ENCODE measurements around the gene CCDC197.

CCDC197 gene

DNA sequence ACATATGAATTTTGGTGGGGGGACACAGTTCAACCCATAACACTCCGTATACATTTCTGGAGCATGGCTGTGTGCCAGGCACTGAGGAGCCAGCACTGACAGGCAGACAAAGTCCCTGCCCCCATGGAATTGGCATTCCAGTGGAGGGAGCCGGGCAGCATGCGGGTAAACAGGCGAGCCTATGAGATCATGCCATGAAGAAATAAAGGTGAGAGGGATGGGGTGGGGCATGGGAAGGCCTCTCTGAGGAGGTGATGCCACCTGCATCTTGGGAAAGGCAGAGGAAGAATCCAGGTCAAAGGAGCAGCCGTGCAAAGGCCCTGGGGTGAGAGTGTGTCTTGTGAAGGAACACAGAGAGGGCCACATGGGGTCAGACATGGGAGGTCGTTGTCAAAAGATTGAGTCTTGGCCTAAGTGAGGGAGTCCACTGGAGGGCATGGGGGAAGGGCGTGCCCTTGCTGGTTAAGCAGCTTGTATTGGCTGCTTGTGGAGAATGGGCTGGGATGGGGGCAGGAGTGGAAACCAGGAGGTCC lies 32.6 kb downstream of the CCDC197 start:
- TF ChIP-seq, protein P1, sequence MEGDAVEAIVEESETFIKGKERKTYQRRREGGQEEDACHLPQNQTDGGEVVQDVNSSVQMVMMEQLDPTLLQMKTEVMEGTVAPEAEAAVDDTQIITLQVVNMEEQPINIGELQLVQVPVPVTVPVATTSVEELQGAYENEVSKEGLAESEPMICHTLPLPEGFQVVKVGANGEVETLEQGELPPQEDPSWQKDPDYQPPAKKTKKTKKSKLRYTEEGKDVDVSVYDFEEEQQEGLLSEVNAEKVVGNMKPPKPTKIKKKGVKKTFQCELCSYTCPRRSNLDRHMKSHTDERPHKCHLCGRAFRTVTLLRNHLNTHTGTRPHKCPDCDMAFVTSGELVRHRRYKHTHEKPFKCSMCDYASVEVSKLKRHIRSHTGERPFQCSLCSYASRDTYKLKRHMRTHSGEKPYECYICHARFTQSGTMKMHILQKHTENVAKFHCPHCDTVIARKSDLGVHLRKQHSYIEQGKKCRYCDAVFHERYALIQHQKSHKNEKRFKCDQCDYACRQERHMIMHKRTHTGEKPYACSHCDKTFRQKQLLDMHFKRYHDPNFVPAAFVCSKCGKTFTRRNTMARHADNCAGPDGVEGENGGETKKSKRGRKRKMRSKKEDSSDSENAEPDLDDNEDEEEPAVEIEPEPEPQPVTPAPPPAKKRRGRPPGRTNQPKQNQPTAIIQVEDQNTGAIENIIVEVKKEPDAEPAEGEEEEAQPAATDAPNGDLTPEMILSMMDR (conservative IDR thresholded peaks at IDR 0.05; ENCODE audit: low read length): no peak
- TF ChIP-seq EZH2phosphoT487 (IDR thresholded peaks at IDR 0.05; ENCODE audit: borderline replicate concordance): no peak
- Histone ChIP-seq H3K9me3 (ENCODE audit: insufficient read depth, low read depth, low read length) (no peaks in the 10 kb centered on the region), H3F3A (ENCODE audit: low read depth) (no peaks in the 10 kb centered on the region), H3K4me1 (ENCODE audit: insufficient read depth, low read length, poor library complexity, severe bottlenecking) (no peaks in the 10 kb centered on the region), H3K27me3 (ENCODE audit: insufficient read depth, low read length, poor library complexity, severe bottlenecking) (no peaks in the 10 kb centered on the region), H3K79me2 (ENCODE audit: insufficient read depth, low read length) (no peaks in the 10 kb centered on the region), H4K20me1 (ENCODE audit: insufficient read depth, low read length, poor library complexity, severe bottlenecking) (no peaks in the 10 kb centered on the region), H3K4me3 (ENCODE audit: low read length, poor library complexity, severe bottlenecking) (no peak overlapping the region), H2AFZ (ENCODE audit: low read length) (no peak overlapping the region), H3K4me2 (ENCODE audit: low read depth, low read length, poor library complexity, severe bottlenecking) (no peak overlapping the region), H3K36me3 (ENCODE audit: insufficient read depth, low read length) (no peaks in the 10 kb centered on the region), H3K9ac (ENCODE audit: low read depth, low read length, poor library complexity, severe bottlenecking) (no peak overlapping the region), H3K9me2 (replicated peaks; ENCODE audit: low read depth, low read length) (no peaks in the 10 kb centered on the region)

GRCh38 chr14:94030571-94030970 lies 33.5 kb downstream of the CCDC197 start:
- TF ChIP-seq, protein P1 (conservative IDR thresholded peaks at IDR 0.05; ENCODE audit: low read length): no peak
- no peak for TF ChIP-seq EZH2phosphoT487 (IDR thresholded peaks at IDR 0.05; ENCODE audit: borderline replicate concordance)
- Histone ChIP-seq H3K4me2 (ENCODE audit: low read depth, low read length, poor library complexity, severe bottlenecking) (no peak overlapping the region), H2AFZ (ENCODE audit: low read length) (no peak overlapping the region), H3K4me1 (ENCODE audit: insufficient read depth, low read length, poor library complexity, severe bottlenecking) (no peaks in the 10 kb centered on the region), H3K4me3 (ENCODE audit: low read length, poor library complexity, severe bottlenecking) (no peak overlapping the region), H3K27me3 (ENCODE audit: insufficient read depth, low read length, poor library complexity, severe bottlenecking) (no peaks in the 10 kb centered on the region), H3K9ac (ENCODE audit: low read depth, low read length, poor library complexity, severe bottlenecking) (no peak overlapping the region), H3K9me3 (ENCODE audit: insufficient read depth, low read depth, low read length) (no peaks in the 10 kb centered on the region), H4K20me1 (ENCODE audit: insufficient read depth, low read length, poor library complexity, severe bottlenecking) (no peaks in the 10 kb centered on the region), H3K9me2 (replicated peaks; ENCODE audit: low read depth, low read length) (no peaks in the 10 kb centered on the region), H3K79me2 (ENCODE audit: insufficient read depth, low read length) (no peaks in the 10 kb centered on the region), H3K36me3 (ENCODE audit: insufficient read depth, low read length) (no peaks in the 10 kb centered on the region), H3F3A (ENCODE audit: low read depth) (no peaks in the 10 kb centered on the region)

GRCh38 chr14:94031161-94031882 lies 34.2 kb downstream of the CCDC197 start:
- Histone ChIP-seq H2AFZ (ENCODE audit: low read length) (no peak overlapping the region), H3K79me2 (ENCODE audit: insufficient read depth, low read length) (no peaks in the 10 kb centered on the region)
- TF ChIP-seq, protein P1 (conservative IDR thresholded peaks at IDR 0.05; ENCODE audit: low read length): no peak
- no peak for TF ChIP-seq EZH2phosphoT487 (IDR thresholded peaks at IDR 0.05; ENCODE audit: borderline replicate concordance)

More at GRCh38 chr14:94031161-94031882, 34.2 kb downstream of the CCDC197 start:
- Histone ChIP-seq H3K4me3 (ENCODE audit: low read length, poor library complexity, severe bottlenecking) (no peak overlapping the region), H3K9me2 (replicated peaks; ENCODE audit: low read depth, low read length) (no peaks in the 10 kb centered on the region), H3K36me3 (ENCODE audit: insufficient read depth, low read length) (no peaks in the 10 kb centered on the region), H3K9ac (ENCODE audit: low read depth, low read length, poor library complexity, severe bottlenecking) (no peak overlapping the region), H3K4me1 (ENCODE audit: insufficient read depth, low read length, poor library complexity, severe bottlenecking) (no peaks in the 10 kb centered on the region), H3F3A (ENCODE audit: low read depth) (no peaks in the 10 kb centered on the region), H4K20me1 (ENCODE audit: insufficient read depth, low read length, poor library complexity, severe bottlenecking) (no peaks in the 10 kb centered on the region), H3K4me2 (ENCODE audit: low read depth, low read length, poor library complexity, severe bottlenecking) (no peak overlapping the region), H3K9me3 (ENCODE audit: insufficient read depth, low read depth, low read length) (no peaks in the 10 kb centered on the region), H3K27me3 (ENCODE audit: insufficient read depth, low read length, poor library complexity, severe bottlenecking) (no peaks in the 10 kb centered on the region)

All from Loucy (cell line).